Kidney tubule cell (primary cell): ENCODE measurements around the gene CHST3.

Experiments
- DNase-seq: peaks from one replicate; pipeline ENCODE4 v3.0.0-alpha.2; 2018; ENCODE audit warnings: low spot score

CHST3 gene

GRCh38 chr10:72010234-72010973 lies 46.2 kb downstream of the CHST3 start:
- DNase-seq: no peak

GRCh38 chr10:72011016-72011415 lies 46.8 kb downstream of the CHST3 start:
- no peak for DNase-seq

GRCh38 chr10:72011468-72011867 lies 47.3 kb downstream of the CHST3 start:
- DNase-seq: no peak

- no peak for DNase-seq
These were observed 47.8 kb downstream of the CHST3 start for GRCh38 chr10:72011976-72012512.

- DNase-seq: no peak
These were observed 48.6 kb downstream of the CHST3 start for GRCh38 chr10:72012796-72013195.

- no peak for DNase-seq
These were observed 49.2 kb downstream of the CHST3 start for GRCh38 chr10:72013202-72013945.

GRCh38 chr10:72014197-72014596 lies 50.0 kb downstream of the CHST3 start:
- DNase-seq: no peak

GRCh38 chr10:72014785-72015480 lies 50.7 kb downstream of the CHST3 start:
- DNase-seq: no peak

GRCh38 chr10:72015841-72016240 lies 51.6 kb downstream of the CHST3 start:
- DNase-seq: no peak

- no peak for DNase-seq
These were observed 52.6 kb downstream of the CHST3 start for GRCh38 chr10:72016608-72017300.

- DNase-seq: no peak
These were observed 55.1 kb downstream of the CHST3 start for GRCh38 chr10:72019085-72019876.

GRCh38 chr10:72020914-72021809 lies 57.0 kb downstream of the CHST3 start:
- DNase-seq: no peak

- DNase-seq: no peak
These were observed 58.0 kb downstream of the CHST3 start for GRCh38 chr10:72022228-72022627.

GRCh38 chr10:72024596-72024995 lies 60.4 kb downstream of the CHST3 start:
- no peak for DNase-seq

GRCh38 chr10:72025400-72025799 lies 61.2 kb downstream of the CHST3 start:
- no peak for DNase-seq

- DNase-seq: no peak
These were observed 61.6 kb downstream of the CHST3 start for GRCh38 chr10:72025832-72026231.

GRCh38 chr10:72026278-72027111 lies 62.3 kb downstream of the CHST3 start:
- no peak for DNase-seq

- no peak for DNase-seq
These were observed 63.3 kb downstream of the CHST3 start for GRCh38 chr10:72027498-72027897.

GRCh38 chr10:72029414-72029813 lies 65.2 kb downstream of the CHST3 start:
- DNase-seq: no peak
